DOHH2 (cell line): ENCODE data around the gene P2RX6.

Source experiments
- H3F3A ChIP-seq: fragments of 200-600 bp; sonication (generic), shearing (Covaris generic); 2 replicates; pipeline ENCODE4 v1.6.0; 2016; ENCODE audit warnings: antibody characterized with exemption, mild to moderate bottlenecking; ENCODE audit not compliant: control insufficient read depth, insufficient read depth
- H3K27ac ChIP-seq: fragments of 200-600 bp; sonication (generic); 2 replicates; pipeline ENCODE4 v1.5.1; 2014; ENCODE audit warnings: low read depth, mild to moderate bottlenecking, low read length, moderate library complexity
- H3K27me3 ChIP-seq: fragments of 200-600 bp; sonication (generic); 2 replicates; pipeline ENCODE4 v1.6.1; 2014; ENCODE audit warnings: mild to moderate bottlenecking, low read length, mixed read lengths; ENCODE audit not compliant: control insufficient read depth
- H3K36me3 ChIP-seq: fragments of 200-600 bp; sonication (generic); 2 replicates; pipeline ENCODE4 v1.6.1; 2014; ENCODE audit warnings: mild to moderate bottlenecking, low read length, moderate library complexity, mixed read lengths; ENCODE audit not compliant: control insufficient read depth
- H3K4me1 ChIP-seq: fragments of 200-600 bp; sonication (generic); 2 replicates; pipeline ENCODE4 v1.6.1; 2014; ENCODE audit warnings: mild to moderate bottlenecking, low read length, mixed read lengths; ENCODE audit not compliant: control insufficient read depth
- H3K4me2 ChIP-seq: fragments of 200-600 bp; sonication (generic); 2 replicates; pipeline ENCODE4 v1.6.0; 2014; ENCODE audit warnings: mild to moderate bottlenecking, low read length, moderate library complexity
- H3K4me3 ChIP-seq: fragments of 200-600 bp; sonication (generic); 2 replicates; pipeline ENCODE4 v1.5.1; 2014; ENCODE audit warnings: mild to moderate bottlenecking, low read length, mixed read lengths
- H3K79me2 ChIP-seq: fragments of 200-600 bp; sonication (generic); 2 replicates; pipeline ENCODE4 v1.6.1; 2014; ENCODE audit warnings: mild to moderate bottlenecking, low read length, mixed read lengths; ENCODE audit not compliant: control insufficient read depth
- H3K9me2 ChIP-seq: fragments of 200-600 bp; sonication (generic); replicated peaks from 2 replicates; pipeline ENCODE4 v1.6.1; 2014; ENCODE audit warnings: mild to moderate bottlenecking, low read length, mixed read lengths; ENCODE audit not compliant: control insufficient read depth
- H3K9me3 ChIP-seq: fragments of 200-600 bp; sonication (generic); 2 replicates; pipeline ENCODE4 v1.6.1; 2014; ENCODE audit warnings: antibody characterized with exemption, low read length, mixed read lengths; ENCODE audit not compliant: control insufficient read depth, insufficient read depth
- H4K20me1 ChIP-seq: fragments of 200-600 bp; sonication (generic); 2 replicates; pipeline ENCODE4 v1.6.0; 2014; ENCODE audit warnings: low read depth, mild to moderate bottlenecking, antibody characterized with exemption, low read length, moderate library complexity; ENCODE audit not compliant: control insufficient read depth, insufficient read depth
- CTCF ChIP-seq: fragments of 200-600 bp; sonication (generic); IDR thresholded peaks from one replicate; pipeline ENCODE4 v1.5.1; 2014; ENCODE audit warnings: antibody characterized with exemption, mild to moderate bottlenecking, low read depth, low read length; ENCODE audit not compliant: poor library complexity, severe bottlenecking
- EZH2phosphoT487 ChIP-seq: fragments of 200-600 bp; sonication (generic); IDR thresholded peaks from 2 replicates; pipeline ENCODE4 v1.6.1; 2017; ENCODE audit warnings: borderline replicate concordance, mild to moderate bottlenecking, antibody characterized with exemption, low read length, moderate library complexity, mixed read lengths

The P2RX6 gene

GRCh38 chr22:20979940-20980453 is 35.0 kb upstream of the P2RX6 start:
- Histone ChIP-seq H3K27me3 (no peaks in the 10 kb centered on the region), H3K4me3 (no peak overlapping the region), H3K9me2 (no peaks in the 10 kb centered on the region), H3F3A (no peaks in the 10 kb centered on the region), H3K79me2 (peaks cover 29% of the 10 kb centered on the region), H3K36me3 (peaks cover 17% of the 10 kb centered on the region), H3K4me2 (no peak overlapping the region), H3K4me1 (peaks cover 20% of the 10 kb centered on the region), H4K20me1 (no peaks in the 10 kb centered on the region), H3K9me3 (peaks cover 11% of the 10 kb centered on the region; the same call in 1 of the 2 replicates), H3K27ac (no peak overlapping the region)
- TF ChIP-seq CTCF: no peak
- TF ChIP-seq EZH2phosphoT487: no peak

GRCh38 chr22:20980523-20980922 is 34.4 kb upstream of the P2RX6 start:
- peaks cover 29% of the 10 kb centered on the region for H3K79me2 ChIP-seq
- H3K27me3 ChIP-seq: no peaks in the 10 kb centered on the region
- no peaks in the 10 kb centered on the region for H3K9me2 ChIP-seq
- peak overlapping the region; percentile 92; the same call in 1 of the 2 replicates for H3K4me2 ChIP-seq
- H3K4me1 ChIP-seq: peaks cover 20% of the 10 kb centered on the region
- H3F3A ChIP-seq: no peaks in the 10 kb centered on the region
- TF ChIP-seq EZH2phosphoT487: no peak
- no peak for TF ChIP-seq CTCF
- H3K4me3 ChIP-seq: no peak overlapping the region
- H3K27ac ChIP-seq: no peak overlapping the region
- peaks cover 11% of the 10 kb centered on the region; the same call in 1 of the 2 replicates for H3K9me3 ChIP-seq
- peaks cover 19% of the 10 kb centered on the region for H3K36me3 ChIP-seq
- H4K20me1 ChIP-seq: no peaks in the 10 kb centered on the region

- peak overlapping the region; percentile 92 for H3K4me2 ChIP-seq
- no peaks in the 10 kb centered on the region for H3K27me3 ChIP-seq
- no peaks in the 10 kb centered on the region for H3K9me2 ChIP-seq
- H3K4me1 ChIP-seq: peaks cover 20% of the 10 kb centered on the region
- H3K9me3 ChIP-seq: peaks cover 11% of the 10 kb centered on the region; the same call in 1 of the 2 replicates
- H4K20me1 ChIP-seq: no peaks in the 10 kb centered on the region
- peak overlapping the region; percentile 100 for H3K4me3 ChIP-seq
- H3K27ac ChIP-seq: peak overlapping the region; percentile 59
- H3K36me3 ChIP-seq: peaks cover 23% of the 10 kb centered on the region
- no peaks in the 10 kb centered on the region for H3F3A ChIP-seq
- no peak for TF ChIP-seq CTCF
- H3K79me2 ChIP-seq: peaks cover 29% of the 10 kb centered on the region
Observed at GRCh38 chr22:20980938-20981722, 33.8 kb upstream of the P2RX6 start.
